Stimulated activated CD4-positive, alpha-beta T cell treated with anti-CD3 and anti-CD28 coated beads, Interleukin-1b, Interleukin-23, amount 100 ng/mL, for 4 hours (primary cell): ENCODE results near the gene S100A1.

Source experiments
- DNase-seq, 2 donors: peaks; one replicate each; pipeline ENCODE4 v3.0.0-alpha.2; 2020; ENCODE audit warnings: low read depth in 2 of 2

Gene S100A1

DNA sequence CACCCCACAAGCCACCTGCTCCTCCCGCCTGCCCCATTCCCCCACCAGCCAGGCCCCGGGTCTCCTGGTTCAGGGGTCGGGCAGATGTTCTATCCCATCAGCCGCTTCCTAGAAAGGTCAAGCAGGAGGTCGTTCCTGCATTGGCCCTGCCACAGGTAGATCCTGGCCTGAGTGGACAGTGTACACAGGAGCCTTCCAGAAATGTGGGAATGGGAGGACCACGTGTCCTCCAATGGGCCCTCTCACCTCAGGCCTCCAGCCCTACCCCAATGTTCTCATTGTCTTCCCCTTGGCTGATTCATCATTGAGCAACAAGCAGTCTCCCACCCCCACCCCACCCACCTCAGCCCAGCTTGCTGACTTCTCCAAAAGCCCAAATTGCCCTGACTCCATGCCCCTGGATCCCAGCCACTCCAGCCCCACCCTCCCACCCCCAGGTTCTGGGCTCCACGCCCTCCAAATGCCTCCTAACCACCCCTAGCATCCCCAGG lies 17.4 kb upstream of the S100A1 start:
- DNase-seq = no peak

- DNase-seq = no peak
Observed at GRCh38 chr1:153611356-153611755, 16.9 kb upstream of the S100A1 start.

DNA sequence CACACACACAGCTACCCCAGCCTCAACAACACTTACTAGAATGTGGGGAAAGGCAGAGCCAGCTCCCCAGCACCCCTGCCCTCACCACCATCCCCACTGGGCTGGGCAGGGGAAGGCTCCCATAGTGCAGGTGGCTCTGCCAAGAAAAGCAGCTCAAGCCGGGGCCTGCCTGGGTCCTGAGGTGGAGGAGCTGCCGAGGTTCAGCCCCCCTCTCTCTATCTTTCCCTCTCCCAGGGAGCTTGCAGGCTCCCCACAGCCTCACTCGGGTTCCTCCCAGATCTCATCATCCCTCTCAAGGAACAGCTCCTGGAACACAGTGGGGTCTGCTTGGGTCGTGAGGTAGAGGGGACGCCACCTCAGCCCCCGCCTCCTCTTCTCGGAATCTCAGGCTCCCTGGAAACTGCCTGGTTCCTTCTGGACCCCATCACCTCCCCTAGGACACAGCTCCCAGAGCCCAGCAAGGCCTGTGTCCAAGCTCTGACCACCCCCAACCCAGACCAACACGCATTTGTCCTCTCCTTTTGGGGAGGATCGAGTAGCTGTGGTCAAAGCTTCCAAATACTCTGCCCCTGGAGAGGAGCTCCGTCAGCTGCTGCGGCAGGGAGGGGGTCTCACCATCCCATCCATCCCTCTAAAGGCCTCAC lies 16.0 kb upstream of the S100A1 start:
- DNase-seq = no peak

DNA sequence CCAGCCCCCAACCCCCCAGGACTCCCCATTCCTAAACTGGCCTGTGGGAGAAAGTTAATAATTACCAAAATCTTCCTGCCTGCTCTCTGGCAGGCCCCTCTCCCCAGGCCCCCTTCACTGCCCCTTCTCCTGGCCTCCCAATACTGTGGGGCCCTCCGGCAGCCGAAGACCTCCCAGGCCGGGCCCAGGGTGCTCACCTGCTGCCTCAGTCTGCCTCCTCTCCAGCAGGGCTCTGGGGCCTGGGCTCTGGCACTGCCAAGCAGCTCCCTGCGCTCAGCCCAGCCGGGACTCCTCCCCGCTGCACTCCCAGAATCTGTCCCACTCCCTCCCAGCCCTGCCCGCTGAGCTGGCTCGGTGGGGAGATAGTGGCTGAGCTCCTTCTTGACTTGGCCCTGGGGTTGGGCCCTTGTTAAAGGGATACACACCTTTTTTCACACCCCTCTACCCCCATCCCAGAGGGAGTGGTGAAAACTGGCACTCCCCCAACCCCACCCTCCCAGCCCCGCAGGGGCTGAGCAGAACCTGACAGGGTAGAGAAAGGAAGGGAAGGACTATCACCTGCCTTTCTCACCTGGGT lies 15.4 kb upstream of the S100A1 start, which contains the start of gene S100A16:
S100A16 (minus strand) TSS at position 383 of the 577 bp plus-strand sequence. CDS start 4,986 bp downstream, outside the sequence.
- no peak for DNase-seq

- DNase-seq = no peak
Observed at GRCh38 chr1:153613406-153613805, 14.8 kb upstream of the S100A1 start.

DNA sequence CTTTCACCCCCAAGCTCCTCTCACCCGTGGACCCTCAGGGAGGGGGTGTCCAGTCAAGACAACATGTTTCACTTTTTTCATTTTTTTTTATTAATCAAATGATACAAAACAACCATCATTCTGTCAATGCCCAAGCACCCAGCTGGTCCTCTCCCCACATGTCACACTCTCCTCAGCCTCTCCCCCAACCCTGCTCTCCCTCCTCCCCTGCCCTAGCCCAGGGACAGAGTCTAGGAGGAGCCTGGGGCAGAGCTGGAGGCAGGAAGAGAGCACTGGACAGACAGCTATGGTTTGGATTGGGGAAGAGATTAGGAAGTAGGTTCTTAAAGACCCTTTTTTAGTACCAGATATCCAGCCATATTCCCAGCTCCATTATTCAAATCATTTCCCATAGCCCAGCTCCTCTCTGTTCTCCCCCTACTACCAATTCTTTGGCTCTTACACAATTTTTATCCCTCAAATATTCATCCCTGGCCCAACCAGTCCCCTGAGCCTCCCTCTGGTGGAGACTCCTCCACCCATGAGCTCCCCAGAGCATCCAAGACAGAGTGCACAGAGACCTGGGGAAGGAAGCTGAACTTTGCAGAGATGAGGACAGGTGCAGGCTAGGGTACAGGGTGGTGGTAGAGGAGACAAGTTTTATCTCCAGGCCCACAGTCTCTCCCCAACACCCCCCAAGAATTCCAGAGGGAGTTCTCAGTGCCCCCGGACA lies 13.9 kb upstream of the S100A1 start:
- DNase-seq = no peak

GRCh38 chr1:153614906-153615305 lies 13.3 kb upstream of the S100A1 start:
- DNase-seq = no peak

DNA sequence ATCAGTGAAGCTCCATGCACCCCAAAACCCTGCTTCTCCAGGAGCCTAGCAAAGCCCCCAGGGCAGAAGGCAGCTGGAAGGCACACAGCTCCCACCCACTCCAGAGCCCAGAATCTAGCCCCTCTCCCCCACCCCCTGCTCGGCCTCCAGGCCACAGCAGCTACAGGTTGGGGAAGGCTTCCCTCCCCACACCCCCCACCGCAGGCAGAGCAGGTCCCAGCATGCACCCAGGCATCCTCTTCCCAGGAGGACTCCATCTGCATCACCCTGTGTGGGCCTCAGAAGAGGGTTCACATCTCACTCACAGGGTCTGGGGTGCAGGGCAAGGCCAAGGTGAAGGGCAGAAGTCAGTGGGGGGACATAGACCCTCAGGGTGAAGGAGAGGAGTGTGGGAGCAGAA lies 12.8 kb upstream of the S100A1 start:
- DNase-seq = no peak

GRCh38 chr1:153616144-153616916 lies 11.9 kb upstream of the S100A1 start, which contains the start of gene S100A14:
S100A14 (minus strand) TSS chr1:153616325; CDS start chr1:153615858, 467 bp downstream.
- no peak for DNase-seq

DNA sequence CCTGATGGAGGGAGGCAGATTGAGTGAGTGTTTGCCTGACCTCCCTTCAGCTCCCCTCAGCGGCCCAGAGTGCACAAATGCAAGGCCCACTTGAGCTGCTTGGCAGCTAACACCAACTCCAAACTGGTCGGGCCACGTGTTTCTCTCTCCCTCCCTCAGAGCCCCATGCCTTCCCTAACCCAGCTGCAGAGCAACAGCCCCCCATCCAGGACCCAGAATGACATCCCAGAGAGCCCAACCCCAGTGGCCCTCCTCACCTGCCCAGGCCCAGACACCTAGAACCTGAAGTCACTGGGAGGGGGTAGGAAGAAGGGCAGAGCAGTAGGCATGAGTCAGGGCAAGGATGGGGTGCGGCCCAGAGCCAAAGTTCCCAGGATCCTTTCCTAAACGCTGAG lies 11.3 kb upstream of the S100A1 start:
- no peak for DNase-seq

- peak in 1 of 2 donors; percentile 63 for DNase-seq
Observed at GRCh38 chr1:153617663-153618062, 10.6 kb upstream of the S100A1 start.

DNA sequence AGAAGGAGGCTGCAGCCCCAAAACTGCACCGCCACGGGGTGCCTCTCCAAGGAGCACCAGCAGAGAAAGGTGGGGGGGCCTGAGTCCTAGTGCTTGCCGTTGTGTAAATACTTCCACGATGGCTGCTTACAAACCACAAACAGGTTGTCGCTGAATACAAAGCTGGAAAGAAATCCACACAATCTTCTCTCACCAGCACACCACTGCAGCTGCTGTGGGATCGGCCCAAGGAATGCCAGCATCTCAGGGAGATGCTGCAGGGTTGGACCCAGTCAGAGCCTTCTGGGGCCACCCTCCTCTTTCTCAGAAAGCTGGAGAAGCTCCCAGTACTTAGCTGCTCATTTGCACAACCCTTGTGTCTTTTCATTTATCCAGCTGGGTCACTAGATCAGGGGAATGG lies 9.1 kb upstream of the S100A1 start:
- DNase-seq = no peak

DNA sequence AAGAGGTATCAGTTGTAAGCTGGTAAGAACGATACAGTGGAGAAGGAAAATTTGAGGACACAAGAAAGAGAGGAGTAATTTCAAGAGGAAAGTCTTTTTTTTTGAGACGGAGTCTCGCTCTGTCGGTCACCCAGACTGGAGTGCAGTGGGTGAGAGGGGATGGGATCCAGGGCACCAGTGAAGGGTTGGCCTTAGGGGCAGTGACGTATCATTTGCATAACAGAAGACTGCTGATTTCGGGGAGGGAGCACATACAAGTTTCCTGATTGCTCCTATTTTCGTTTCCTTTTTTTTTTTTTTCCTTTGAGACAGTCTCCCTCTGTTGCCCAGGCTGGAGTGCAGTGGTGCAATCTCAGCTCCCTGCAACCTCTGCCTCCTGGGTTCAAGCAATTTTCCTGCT lies 5.1 kb upstream of the S100A1 start:
- DNase-seq = no peak

GRCh38 chr1:153624965-153625611 lies 3.1 kb upstream of the S100A1 start:
- DNase-seq = no peak

- DNase-seq = no peak
Observed at GRCh38 chr1:153626477-153626903, 1.7 kb upstream of the S100A1 start.

GRCh38 chr1:153626904-153627714 lies 1.1 kb upstream of the S100A1 start, which contains the start of gene S100A13:
S100A13 (minus strand) TSS chr1:153627505; CDS start chr1:153626472, 1,033 bp downstream.
- DNase-seq = no peak

DNA sequence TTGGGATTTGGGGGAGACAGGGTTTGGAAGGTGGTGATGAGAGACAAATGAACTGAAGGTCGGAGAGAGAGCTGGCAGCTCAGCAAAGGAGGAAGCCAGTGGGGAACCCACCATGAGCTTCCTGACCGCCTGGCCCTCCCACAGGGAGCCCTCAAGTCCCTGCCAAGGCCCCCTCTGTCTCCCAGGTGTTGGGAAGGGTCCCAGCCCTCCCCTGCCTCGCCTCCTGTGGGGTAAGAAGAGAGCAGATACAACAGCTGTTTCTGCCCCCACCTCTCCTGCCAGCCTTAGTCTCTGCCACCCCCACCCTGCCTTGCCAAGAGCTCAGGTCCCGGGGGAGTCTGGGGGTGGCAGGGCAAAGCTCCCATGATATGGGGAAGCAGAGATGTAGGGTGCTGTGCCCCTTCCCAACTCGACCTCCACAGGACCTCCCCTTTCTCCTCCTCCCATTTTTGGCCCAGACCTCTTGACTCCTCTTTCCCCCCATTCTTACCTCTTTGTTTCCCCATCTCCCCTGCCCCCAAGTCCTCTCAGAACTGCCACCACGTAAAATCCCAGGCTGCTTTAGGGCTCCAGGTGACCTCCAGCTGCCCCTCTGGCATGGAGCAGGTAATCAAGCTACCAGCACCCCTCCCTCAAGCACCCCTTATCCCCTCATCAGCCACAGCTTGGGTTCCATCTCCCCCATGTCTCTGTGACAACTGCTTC lies 556 bp downstream of the S100A1 start:
- no peak for DNase-seq

DNA sequence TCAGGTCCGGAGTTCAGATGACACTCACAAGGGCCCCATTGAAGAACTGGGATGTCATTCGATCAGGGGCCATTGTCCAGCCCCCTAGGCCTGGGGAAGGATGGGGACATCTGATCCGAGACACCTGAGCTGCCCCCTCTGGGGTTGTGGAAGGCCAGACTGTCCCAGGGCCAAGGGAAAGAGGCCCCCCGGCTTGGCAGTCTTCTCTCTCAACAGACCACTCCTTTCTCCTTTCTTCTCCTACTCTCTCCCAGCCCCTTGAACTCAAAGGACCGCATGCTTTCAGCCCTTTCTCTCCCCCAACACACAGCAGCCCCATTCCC lies 1.1 kb downstream of the S100A1 start:
- no peak for DNase-seq

- no peak for DNase-seq
Observed at GRCh38 chr1:153629971-153630370, 1.7 kb downstream of the S100A1 start.

DNA sequence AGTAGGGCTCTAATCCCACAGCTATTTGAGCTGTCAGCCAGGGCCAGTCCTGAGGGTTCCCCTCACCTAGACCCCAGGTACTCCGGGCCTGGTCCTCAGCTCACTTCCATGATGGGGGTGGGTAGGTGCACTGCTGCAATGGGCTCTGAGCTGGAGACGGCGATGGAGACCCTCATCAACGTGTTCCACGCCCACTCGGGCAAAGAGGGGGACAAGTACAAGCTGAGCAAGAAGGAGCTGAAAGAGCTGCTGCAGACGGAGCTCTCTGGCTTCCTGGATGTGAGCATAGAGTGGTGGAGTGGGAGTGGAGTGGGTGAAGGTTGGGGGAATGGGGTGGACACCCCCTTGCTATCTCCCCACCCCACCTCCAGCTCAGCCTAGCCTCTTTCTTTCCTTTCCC lies 2.1 kb downstream of the S100A1 start:
- DNase-seq = no peak
